Left lung (tissue), 10 donors: ENCODE results near the gene CABP4. TPM values are rescaled to one million over a fixed set of nuclear protein-coding genes. Genes with fewer than 3 reads are reported as not detected.

Source experiments
- ATAC-seq: fragments of 200-7000 bp; cut with Tn5 transposase; one replicate; pipeline ENCODE4 v1.9.1; 2020; ENCODE audit warnings: moderate library complexity
- DNase-seq, 4 donors: peaks; one replicate each; pipeline ENCODE4 v3.0.0-alpha.2; 2013 to 2020
- H3K27ac ChIP-seq, 2 donors: fragments of 200-600 bp; sonication (generic) in 1 of 2; one replicate each; pipeline versions ENCODE4 v1.5.0 to v1.8.0; 2020 to 2021
- H3K27me3 ChIP-seq, 2 donors: fragments of 200-600 bp; sonication (generic) in 1 of 2; one replicate each; pipeline versions ENCODE4 v1.5.0 to v1.8.0; 2020 to 2021
- H3K36me3 ChIP-seq, 2 donors: fragments of 200-600 bp; sonication (generic) in 1 of 2; one replicate each; pipeline versions ENCODE4 v1.5.0 to v1.8.0; 2020 to 2021
- H3K4me1 ChIP-seq, 2 donors: fragments of 200-600 bp; one replicate each; pipeline ENCODE4 v1.8.0; 2021
- H3K4me3 ChIP-seq, 2 donors: fragments of 200-600 bp; sonication (generic) in 1 of 2; one replicate each; pipeline versions ENCODE4 v1.5.0 to v1.8.0; 2020 to 2021; ENCODE audit warnings: mild to moderate bottlenecking in 1 of 2
- H3K9me3 ChIP-seq, 2 donors: fragments of 200-600 bp; sonication (generic) in 1 of 2; one replicate each; pipeline versions ENCODE4 v1.5.0 to v1.8.0; 2020 to 2021
- CTCF ChIP-seq, 2 donors: fragments of 200-600 bp; sonication (generic) in 1 of 2; IDR thresholded peaks; one replicate each; pipeline versions ENCODE4 v1.5.0 to v1.8.0; 2021; ENCODE audit warnings: antibody characterized with exemption in 2 of 2
- intact Hi-C, 2 donors: fragments of 100-400 bp; cut with DNase I; formaldehyde crosslinking; loops; one replicate each; pipeline versions ENCODE4 v1.11.2 to v1.14.2; 2022
- polyA plus RNA-seq, 6 donors: library from polyadenylated mRNA; unstranded; fragments of 120-200 nt; gene quantifications; one replicate each; pipeline ENCODE4 v1.2.1, GENCODE V29; 2013; ENCODE audit not compliant: insufficient read length in 6 of 6
- total RNA-seq, 2 donors: library from RNA; stranded (reverse); fragmentation: NEBNext Ultra II Directional; extraction: Animal tissue kit (Norgen Biotek cat#: 25700); gene quantifications; one replicate each; pipeline ENCODE4 v1.2.1, GENCODE V29; 2021
- donor health status: DM: no; HTN: yes; CAD: no.
- donor health status: DM: no; HTN: no; CAD: no.

The CABP4 gene
- total and polyA plus RNA-seq, 8 donors: 1.4 to 2.8 (median 2.2) TPM

DNA sequence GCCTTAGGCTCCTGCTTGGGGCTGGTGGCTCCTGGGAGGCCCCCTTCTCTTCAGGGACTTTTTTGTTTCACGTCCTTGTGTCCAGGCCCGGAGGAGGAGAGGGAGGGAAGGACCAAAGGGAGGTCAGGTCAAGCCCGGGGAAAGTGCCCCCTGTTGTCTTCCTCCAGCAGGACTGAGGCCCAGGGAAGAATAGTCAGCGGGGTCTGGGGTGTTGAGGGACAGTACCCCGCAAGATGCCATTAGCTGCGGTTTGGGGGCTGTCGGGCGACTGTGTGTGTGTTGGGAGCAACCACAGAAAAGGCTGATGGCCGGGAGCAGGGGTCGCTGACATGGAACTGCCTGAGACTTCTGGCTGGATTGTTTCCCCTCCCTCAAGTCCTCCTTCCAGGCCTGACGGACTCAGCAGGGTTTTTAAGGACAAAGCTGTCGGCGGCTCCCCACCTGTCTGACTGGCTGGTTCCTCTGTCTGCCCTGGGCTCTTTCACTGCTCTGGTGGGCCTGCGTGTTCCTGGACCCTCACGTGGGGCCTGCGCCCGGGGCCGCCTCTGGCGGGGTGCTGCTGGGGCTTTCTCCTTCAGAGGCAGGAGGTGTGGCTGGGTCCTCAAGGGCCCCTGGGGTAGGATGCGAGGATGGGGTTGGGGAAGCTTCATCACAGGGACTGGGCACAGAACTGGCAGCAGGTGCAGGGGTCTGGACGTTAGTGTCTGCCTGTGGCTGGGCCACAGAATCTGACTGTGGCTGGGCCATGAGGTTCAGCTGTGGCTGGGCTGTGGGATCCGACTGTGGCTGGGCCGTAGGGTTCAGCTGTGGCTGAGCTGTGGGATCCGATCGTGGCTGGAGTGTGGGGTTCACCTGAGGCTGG is 4.1 kb upstream of the CABP4 start:
- intact Hi-C loops: no loop called here

DNA sequence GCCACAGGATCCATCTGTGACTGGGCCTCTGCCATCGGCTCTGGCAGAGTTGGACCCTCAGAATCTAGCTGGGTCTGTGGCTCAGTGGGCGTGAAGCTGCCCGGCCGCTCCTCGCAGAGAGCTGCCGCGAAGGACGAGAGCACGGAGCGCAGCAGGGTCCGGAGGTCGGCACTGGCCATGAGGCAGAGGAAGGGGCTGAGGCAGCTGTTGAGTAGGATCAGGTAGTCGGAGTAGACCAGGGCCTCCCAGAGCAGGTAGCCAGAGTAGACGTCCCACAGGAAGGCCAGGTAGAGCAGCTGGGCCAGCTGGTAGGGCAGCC is 3.5 kb upstream of the CABP4 start:
- H3K4me1 ChIP-seq: peaks cover 0 to 14% of the 10 kb centered on the region in 2 donors
- peak in 1 of 4 donors; percentile 71 for DNase-seq
- H3K27ac ChIP-seq: no peak overlapping the region
- no peak for ATAC-seq
- H3K9me3 ChIP-seq: no peaks in the 10 kb centered on the region
- no peaks in the 10 kb centered on the region for H3K36me3 ChIP-seq
- intact Hi-C loops: no loop called here
- TF ChIP-seq CTCF (IDR thresholded peaks at IDR 0.05): no peak
- H3K4me3 ChIP-seq: no peak overlapping the region
- no peaks in the 10 kb centered on the region for H3K27me3 ChIP-seq

More for the DNA sequence above, 4.1 kb upstream of the CABP4 start:
- ATAC-seq (no peak), DNase-seq (peak in 1 of 4 donors; percentile 72)
- H3K9me3 ChIP-seq: no peaks in the 10 kb centered on the region
- H3K4me1 ChIP-seq: peaks cover 0 to 14% of the 10 kb centered on the region in 2 donors
- H3K36me3 ChIP-seq: no peaks in the 10 kb centered on the region
- TF ChIP-seq CTCF (IDR thresholded peaks at IDR 0.05): no peak
- no peaks in the 10 kb centered on the region for H3K27me3 ChIP-seq
- no peak overlapping the region for H3K27ac ChIP-seq
- no peak overlapping the region for H3K4me3 ChIP-seq

DNA sequence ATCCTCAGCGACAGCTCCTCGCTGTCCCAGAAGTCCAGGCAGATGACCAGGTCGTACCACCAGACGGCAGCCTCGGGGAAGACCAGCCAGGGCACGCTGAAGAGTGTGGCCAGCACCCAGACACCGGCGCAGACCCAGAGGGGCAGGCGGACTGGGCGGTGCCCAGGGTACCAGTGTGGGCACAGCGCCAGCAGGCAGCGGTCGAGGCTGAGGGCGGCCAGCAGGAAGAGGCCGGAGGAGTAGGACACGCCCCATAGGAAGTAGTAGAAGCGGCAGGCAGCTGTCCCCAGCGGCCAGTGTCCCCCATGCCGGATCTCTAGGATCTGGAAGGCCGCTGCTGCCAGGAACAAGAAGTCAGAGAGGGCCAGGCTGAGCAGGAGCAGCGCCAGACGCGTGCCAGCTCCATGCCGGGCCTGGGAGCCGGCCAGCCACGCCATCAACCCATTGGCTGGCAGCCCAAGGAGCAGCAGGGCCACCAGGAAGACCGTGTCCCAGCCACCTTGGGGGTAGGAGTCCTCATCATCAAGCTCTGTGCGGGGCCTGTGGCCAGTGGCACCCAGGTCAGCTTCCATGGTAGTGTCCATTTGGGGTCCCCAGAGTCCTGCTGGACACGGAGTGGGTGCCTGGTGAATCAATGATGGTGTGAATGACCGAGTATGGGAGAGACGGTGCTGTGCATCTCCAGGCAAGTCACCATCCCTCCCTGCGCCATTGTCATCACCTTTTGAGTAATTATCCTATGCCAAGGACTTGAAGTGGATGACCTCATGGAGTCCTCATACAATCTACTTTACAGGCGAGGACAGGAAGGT is 2.8 kb upstream of the CABP4 start, which contains the start of gene GPR152:
Gene GPR152 (minus strand): TSS at position 589 of the 812 bp plus-strand sequence. CDS start 5 bp downstream, at position 584.
- Histone ChIP-seq H3K4me3 (peak within 1 kb of the TSS in 1 of 2 donors; percentile 27), H3K9me3 (no peaks in the 10 kb centered on the region), H3K4me1 (peaks cover 0 to 14% of the 10 kb centered on the region in 2 donors), H3K27me3 (no peaks in the 10 kb centered on the region), H3K36me3 (no peaks in the 10 kb centered on the region), H3K27ac (peak within 1 kb of the TSS; percentile 13 to 50)
- ATAC-seq: peak; percentile 25
- no peak for TF ChIP-seq CTCF (IDR thresholded peaks at IDR 0.05)
- intact Hi-C loops: no loop called here
- DNase-seq: peak in 1 of 4 donors; percentile 57

- Histone ChIP-seq H3K4me3 (no peak overlapping the region), H3K4me1 (peaks cover 0 to 13% of the 10 kb centered on the region in 2 donors), H3K9me3 (no peaks in the 10 kb centered on the region), H3K36me3 (no peaks in the 10 kb centered on the region), H3K27ac (no peak overlapping the region), H3K27me3 (no peaks in the 10 kb centered on the region)
- ATAC-seq (no peak), DNase-seq (no peak)
- intact Hi-C loops: no loop called here
- no peak for TF ChIP-seq CTCF (IDR thresholded peaks at IDR 0.05)
These were observed 1.1 kb upstream of the CABP4 start for GRCh38 chr11:67453816-67454732.
